ENCODE results near the gene SVIL.

The SVIL gene

DNA sequence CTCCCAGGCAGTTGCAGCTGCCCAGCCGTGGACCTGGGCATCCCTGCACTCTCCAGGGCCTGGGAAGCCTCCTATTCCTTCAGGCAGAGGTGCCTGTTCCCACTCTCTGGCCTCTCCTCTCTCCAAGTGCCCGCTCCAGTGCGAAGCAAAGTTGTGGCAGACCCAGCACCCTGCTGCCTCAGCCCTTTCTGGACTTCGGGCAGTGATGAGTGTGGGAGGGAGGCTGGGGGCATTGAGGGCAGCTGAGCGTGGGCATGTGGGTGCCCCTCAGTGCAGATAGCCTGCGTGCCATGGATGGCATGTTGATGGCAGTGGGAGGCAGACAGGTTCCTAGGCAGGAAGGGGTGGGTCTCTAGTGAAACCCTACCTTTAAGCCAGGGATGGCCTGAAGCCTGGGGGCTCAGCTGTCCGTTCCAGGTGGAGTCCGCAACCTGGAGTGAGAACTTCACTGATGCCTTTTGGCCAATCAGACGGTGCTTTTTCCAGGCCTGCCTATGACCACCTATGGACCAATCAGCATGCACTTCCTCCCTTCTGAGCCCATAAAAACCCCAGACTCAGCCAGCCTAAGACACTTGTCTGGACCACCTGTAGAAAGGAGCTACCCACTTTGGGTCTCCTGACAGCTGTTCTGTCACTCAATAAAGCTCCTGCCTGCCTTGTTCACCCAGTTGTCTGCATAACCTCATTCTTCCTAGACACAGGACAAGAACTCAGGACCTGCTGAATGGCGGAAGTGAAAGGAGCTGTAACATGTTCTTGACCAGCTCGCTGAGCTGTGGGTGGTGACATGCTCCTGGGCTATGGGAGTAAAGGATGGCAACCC lies 26.1 kb downstream of the SVIL start:
- no peak for TF ChIP-seq ZBTB7A (IDR thresholded peaks at IDR 0.05; ENCODE audit: low read depth)
- no peak for TF ChIP-seq EGR1 (IDR thresholded peaks at IDR 0.05)
- no peak for TF ChIP-seq TCF12 (IDR thresholded peaks at IDR 0.05; ENCODE audit: low read depth)
- TF ChIP-seq CEBPB (IDR thresholded peaks at IDR 0.05), result no peak
- no peak for TF ChIP-seq EP300 (IDR thresholded peaks at IDR 0.05; ENCODE audit: borderline replicate concordance)
- TF ChIP-seq FOXM1 (IDR thresholded peaks at IDR 0.05; ENCODE audit: borderline replicate concordance, low read depth), result no peak
- TF ChIP-seq TEAD4 (IDR thresholded peaks at IDR 0.05), result no peak

- TF ChIP-seq FOXM1 (IDR thresholded peaks at IDR 0.05; ENCODE audit: borderline replicate concordance, low read depth) (no peak), TEAD4 (IDR thresholded peaks at IDR 0.05) (no peak), EGR1 (IDR thresholded peaks at IDR 0.05) (no peak), MAX (IDR thresholded peaks at IDR 0.05) (no peak), EP300 (IDR thresholded peaks at IDR 0.05; ENCODE audit: borderline replicate concordance) (no peak)
These were observed 26.7 kb downstream of the SVIL start for GRCh38 chr10:29608062-29608461.

DNA sequence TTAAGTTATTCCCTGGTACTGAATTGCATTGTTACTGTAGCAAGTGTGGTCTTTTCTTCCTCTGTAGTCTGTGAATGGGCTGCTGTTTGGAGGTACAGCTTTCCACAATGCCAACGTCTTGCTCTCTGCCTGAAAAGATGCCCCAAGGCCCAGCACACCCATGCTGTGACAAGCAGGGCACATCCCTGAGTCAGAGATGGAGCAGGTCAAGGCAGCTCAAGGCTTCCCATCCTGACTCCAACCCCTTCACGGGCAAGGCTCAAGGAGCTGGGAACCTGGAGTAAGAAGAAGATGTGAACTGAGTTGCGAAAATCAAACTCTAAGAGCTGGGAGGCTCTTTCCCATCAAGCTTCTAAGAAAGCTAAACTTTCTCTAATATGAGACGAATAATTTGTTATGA lies 27.2 kb downstream of the SVIL start:
- TF ChIP-seq REST (IDR thresholded peaks at IDR 0.05; ENCODE audit: low read depth) (no peak), FOXM1 (IDR thresholded peaks at IDR 0.05; ENCODE audit: borderline replicate concordance, low read depth) (no peak), EGR1 (IDR thresholded peaks at IDR 0.05) (no peak), TAF1 (IDR thresholded peaks at IDR 0.05; ENCODE audit: low read depth) (no peak), TCF12 (IDR thresholded peaks at IDR 0.05; ENCODE audit: low read depth) (no peak), TEAD4 (IDR thresholded peaks at IDR 0.05) (no peak), YY1 (IDR thresholded peaks at IDR 0.05; ENCODE audit: low read depth) (no peak), NFIC (IDR thresholded peaks at IDR 0.05) (no peak), EP300 (IDR thresholded peaks at IDR 0.05; ENCODE audit: borderline replicate concordance) (no peak), ZBTB7A (IDR thresholded peaks at IDR 0.05; ENCODE audit: low read depth) (no peak), MAX (IDR thresholded peaks at IDR 0.05) (no peak)

GRCh38 chr10:29604291-29604825 lies 30.4 kb downstream of the SVIL start:
- TF ChIP-seq NFIC (IDR thresholded peaks at IDR 0.05) (no peak), CEBPB (IDR thresholded peaks at IDR 0.05) (no peak), CREB1 (IDR thresholded peaks at IDR 0.05; ENCODE audit: low read depth) (no peak), EGR1 (IDR thresholded peaks at IDR 0.05) (no peak), REST (IDR thresholded peaks at IDR 0.05; ENCODE audit: low read depth) (no peak), TEAD4 (IDR thresholded peaks at IDR 0.05) (no peak)

- no peak for TF ChIP-seq ZBTB7A (IDR thresholded peaks at IDR 0.05; ENCODE audit: low read depth)
- no peak for TF ChIP-seq FOXM1 (IDR thresholded peaks at IDR 0.05; ENCODE audit: borderline replicate concordance, low read depth)
- no peak for TF ChIP-seq USF1 (IDR thresholded peaks at IDR 0.05)
- TF ChIP-seq NFIC (IDR thresholded peaks at IDR 0.05), result no peak
- no peak for TF ChIP-seq CREB1 (IDR thresholded peaks at IDR 0.05; ENCODE audit: low read depth)
- TF ChIP-seq CEBPB (IDR thresholded peaks at IDR 0.05), result no peak
- no peak for TF ChIP-seq MAX (IDR thresholded peaks at IDR 0.05)
These were observed 31.4 kb downstream of the SVIL start for GRCh38 chr10:29603223-29603896.

- TF ChIP-seq ZBTB7A (IDR thresholded peaks at IDR 0.05; ENCODE audit: low read depth), result no peak
- no peak for TF ChIP-seq RAD21 (IDR thresholded peaks at IDR 0.05; ENCODE audit: low read depth)
- TF ChIP-seq MAX (IDR thresholded peaks at IDR 0.05), result no peak
- TF ChIP-seq TEAD4 (IDR thresholded peaks at IDR 0.05), result no peak
- no peak for TF ChIP-seq YY1 (IDR thresholded peaks at IDR 0.05; ENCODE audit: low read depth)
- TF ChIP-seq TAF1 (IDR thresholded peaks at IDR 0.05; ENCODE audit: low read depth), result no peak
- TF ChIP-seq EGR1 (IDR thresholded peaks at IDR 0.05), result no peak
- no peak for TF ChIP-seq EP300 (IDR thresholded peaks at IDR 0.05; ENCODE audit: borderline replicate concordance)
- TF ChIP-seq CEBPB (IDR thresholded peaks at IDR 0.05), result no peak
- TF ChIP-seq USF1 (IDR thresholded peaks at IDR 0.05), result no peak
- no peak for TF ChIP-seq NFIC (IDR thresholded peaks at IDR 0.05)
- TF ChIP-seq TCF12 (IDR thresholded peaks at IDR 0.05; ENCODE audit: low read depth), result no peak
- no peak for TF ChIP-seq CREB1 (IDR thresholded peaks at IDR 0.05; ENCODE audit: low read depth)
- no peak for TF ChIP-seq REST (IDR thresholded peaks at IDR 0.05; ENCODE audit: low read depth)
These were observed 34.0 kb downstream of the SVIL start for GRCh38 chr10:29600821-29601220.
